Measurements from ENCODE around the gene MAGEB3.

GRCh38 chrX:30261012-30261411 is 30.6 kb downstream of the MAGEB3 start:
- TF ChIP-seq CTCF (IDR thresholded peaks at IDR 0.05) = no peak
- no peak for TF ChIP-seq POLR2A (IDR thresholded peaks at IDR 0.05)

Data from thyroid gland (tissue), 4 donors.